H1 (cell line): ENCODE measurements around the gene C15orf39. TPM values are rescaled to one million over a fixed set of nuclear protein-coding genes. Genes with fewer than 3 reads are reported as not detected.

Experiments used
- CTCF ChIA-PET: fragments of 300-600 bp; sonication (Branson Sonifier 250); formaldehyde crosslinking; loops from one replicate; lab custom pipeline; 2021; ENCODE audit not compliant: partially characterized antibody; lab: Charles Lee
- POLR2A ChIA-PET: fragments of 300-600 bp; sonication (Branson Sonifier 250); formaldehyde crosslinking; loops from one replicate; lab custom pipeline; 2021; ENCODE audit warnings: inconsistent platforms; ENCODE audit not compliant: partially characterized antibody; lab: Charles Lee
- DNase-seq, 2 experiments: peaks; one replicate each; pipeline versions ENCODE4 v3.0.0 to v3.0.0-alpha.2; 2010 to 2022; ENCODE audit warnings: low spot score in 2 of 2, low read depth in 1 of 2, mixed read lengths in 1 of 2
- FAIRE-seq: peaks from 2 replicates; lab custom pipeline; 2011; peaks lifted over from hg19 to GRCh38; lab: Jason Lieb, UNC
- H2AFZ ChIP-seq: 2 replicates; pipeline ENCODE4 v1.8.1; 2012; ENCODE audit warnings: low read length, inconsistent platforms
- H2AK5ac ChIP-seq: 2 replicates; pipeline ENCODE4 v1.6.1; 2013; ENCODE audit warnings: low read depth, low read length
- H2BK120ac ChIP-seq: replicated peaks from 2 replicates; pipeline ENCODE3; 2013; ENCODE audit warnings: low read depth, low read length, inconsistent platforms
- H2BK12ac ChIP-seq: 2 replicates; pipeline ENCODE4 v1.6.1; 2013; ENCODE audit warnings: low read depth, low read length
- H2BK15ac ChIP-seq: 2 replicates; pipeline ENCODE4 v1.6.1; 2013; ENCODE audit warnings: low read length
- H2BK20ac ChIP-seq: 2 replicates; pipeline ENCODE4 v1.6.1; 2013; ENCODE audit warnings: low read length
- H2BK5ac ChIP-seq: 2 replicates; pipeline ENCODE4 v1.6.1; 2013; ENCODE audit warnings: low read depth, low read length
- H3K14ac ChIP-seq: 2 replicates; pipeline ENCODE4 v1.6.1; 2013; ENCODE audit warnings: inconsistent platforms; ENCODE audit not compliant: insufficient read length
- H3K18ac ChIP-seq: 2 replicates; pipeline ENCODE4 v1.6.1; 2013; ENCODE audit warnings: low read length; ENCODE audit errors: extremely low read depth
- H3K23ac ChIP-seq: 2 replicates; pipeline ENCODE4 v1.6.1; 2013; ENCODE audit warnings: inconsistent platforms; ENCODE audit not compliant: insufficient read length
- H3K23me2 ChIP-seq: 2 replicates; pipeline ENCODE4 v1.6.1; 2013; ENCODE audit warnings: low read depth, low read length
- H3K27ac ChIP-seq: 2 replicates; pipeline ENCODE4 v1.6.1; 2011; ENCODE audit warnings: low read depth, low read length, inconsistent platforms
- H3K27me3 ChIP-seq, 4 experiments: replicated peaks in 1 of 4; 1 replicate in 1 of 4; 2 replicates in 3 of 4; pipeline versions ENCODE4 v1.6.1 to v1.8.1; 2011 to 2013; ENCODE audit warnings: low read length in 3 of 4, mild to moderate bottlenecking in 3 of 4, inconsistent platforms in 2 of 4, mixed read lengths in 2 of 4, moderate library complexity in 1 of 4; ENCODE audit not compliant: control insufficient read depth in 3 of 4, insufficient read depth in 3 of 4; ENCODE audit errors: extremely low read depth in 1 of 4
- H3K36me3 ChIP-seq, 4 experiments: 2 replicates each; pipeline versions ENCODE4 v1.6.1 to v1.8.1; 2011 to 2013; ENCODE audit warnings: mild to moderate bottlenecking in 4 of 4, low read length in 3 of 4, moderate library complexity in 2 of 4, control low read depth in 1 of 4, inconsistent platforms in 1 of 4; ENCODE audit not compliant: insufficient read depth in 4 of 4, control insufficient read depth in 2 of 4
- H3K4ac ChIP-seq: replicated peaks from 2 replicates; pipeline ENCODE3; 2013; ENCODE audit warnings: low read length, low read depth, mixed read lengths, inconsistent platforms; ENCODE audit not compliant: insufficient read length
- H3K4me1 ChIP-seq, 4 experiments: replicated peaks in 1 of 4; 1 replicate in 1 of 4; 2 replicates in 3 of 4; pipeline versions ENCODE4 v1.6.1 to v1.8.1; 2011 to 2013; ENCODE audit warnings: low read length in 3 of 4, inconsistent platforms in 2 of 4, mixed read lengths in 1 of 4; ENCODE audit not compliant: insufficient read depth in 4 of 4, control insufficient read depth in 3 of 4
- H3K4me2 ChIP-seq, 2 experiments: 2 replicates each; pipeline versions ENCODE4 v1.6.1 to v1.8.1; 2011 to 2013; ENCODE audit warnings: low read depth in 2 of 2, low read length in 2 of 2, control low read depth in 1 of 2, inconsistent platforms in 1 of 2, mild to moderate bottlenecking in 1 of 2; ENCODE audit not compliant: insufficient read depth in 1 of 2
- H3K4me3 ChIP-seq, 4 experiments: fragments of 200-600, 300-600 bp in 1 of 4; sonication (generic), shearing (Covaris generic), sonication (Bioruptor Twin) in 1 of 4; 2 replicates each; pipeline versions ENCODE4 v1.5.1 to v1.8.1; 2011 to 2016; ENCODE audit warnings: low read length in 4 of 4, low read depth in 3 of 4, control low read depth in 2 of 4, inconsistent platforms in 2 of 4, mild to moderate bottlenecking in 2 of 4, mixed read lengths in 1 of 4, moderate library complexity in 1 of 4; ENCODE audit not compliant: insufficient read depth in 2 of 4; ENCODE audit errors: extremely low read depth in 1 of 4
- H3K56ac ChIP-seq: replicated peaks from 2 replicates; pipeline ENCODE3; 2013; ENCODE audit warnings: low read depth, mild to moderate bottlenecking, mixed read lengths, low read length, inconsistent platforms; ENCODE audit not compliant: insufficient read length
- H3K79me1 ChIP-seq: 2 replicates; pipeline ENCODE4 v1.6.1; 2013; ENCODE audit warnings: low read depth, low read length, control low read depth
- H3K79me2 ChIP-seq, 2 experiments: 2 replicates each; pipeline versions ENCODE4 v1.6.1 to v1.8.1; 2012 to 2013; ENCODE audit warnings: low read length in 2 of 2, mild to moderate bottlenecking in 2 of 2, inconsistent platforms in 1 of 2; ENCODE audit not compliant: insufficient read depth in 2 of 2, control insufficient read depth in 1 of 2
- H3K9ac ChIP-seq, 4 experiments: replicated peaks in 1 of 4; 1 replicate in 1 of 4; 2 replicates in 3 of 4; pipeline versions ENCODE4 v1.6.1 to v1.8.1; 2011 to 2013; ENCODE audit warnings: low read depth in 3 of 4, low read length in 3 of 4, control low read depth in 2 of 4, mild to moderate bottlenecking in 2 of 4, moderate library complexity in 2 of 4, inconsistent platforms in 1 of 4; ENCODE audit errors: extremely low read depth in 1 of 4
- H3K9me3 ChIP-seq, 2 experiments: 2 replicates each; pipeline versions ENCODE4 v1.6.1 to v1.8.1; 2012 to 2013; ENCODE audit warnings: mild to moderate bottlenecking in 2 of 2, moderate library complexity in 2 of 2, control low read depth in 1 of 2, inconsistent platforms in 1 of 2, low read depth in 1 of 2, low read length in 1 of 2, mixed read lengths in 1 of 2; ENCODE audit not compliant: insufficient read depth in 2 of 2
- H4K20me1 ChIP-seq, 2 experiments: replicated peaks in 1 of 2; 2 replicates each; pipeline versions ENCODE3 to v1.8.1; 2011 to 2013; ENCODE audit warnings: inconsistent platforms in 2 of 2, low read length in 2 of 2, mild to moderate bottlenecking in 1 of 2; ENCODE audit not compliant: insufficient read depth in 2 of 2, control insufficient read depth in 1 of 2
- H4K5ac ChIP-seq: 2 replicates; pipeline ENCODE4 v1.6.1; 2013; ENCODE audit warnings: low read length, low read depth, mixed read lengths, inconsistent platforms; ENCODE audit not compliant: insufficient read length
- H4K8ac ChIP-seq: 2 replicates; pipeline ENCODE4 v1.8.0; 2013; ENCODE audit warnings: mild to moderate bottlenecking, moderate library complexity, low read length, inconsistent platforms; ENCODE audit not compliant: insufficient read depth; ENCODE audit errors: extremely low read depth
- H4K91ac ChIP-seq: replicated peaks from 2 replicates; pipeline ENCODE3; 2013; ENCODE audit warnings: low read length, mixed read lengths, inconsistent platforms; ENCODE audit not compliant: insufficient read length
- ATF3 ChIP-seq: IDR thresholded peaks from 2 replicates; pipeline ENCODE4 v1.6.1; 2011; ENCODE audit warnings: low read depth, mild to moderate bottlenecking, low read length; ENCODE audit not compliant: insufficient read depth
- WGBS, 2 experiments: shearing (Covaris generic) in 1 of 2; methylation state at CpG; one replicate each; pipeline versions ENCODE4 v1.1.6 to v1.1.7; 2013 to 2015; ENCODE audit warnings: low lambda C conversion rate in 2 of 2, mixed read lengths in 2 of 2, inconsistent platforms in 1 of 2, low coverage in 1 of 2, missing lambda C conversion rate in 1 of 2; ENCODE audit not compliant: insufficient replicate concordance in 2 of 2, insufficient coverage in 1 of 2, insufficient read length in 1 of 2; ENCODE audit errors: extremely low coverage in 1 of 2, missing lambda C conversion rate in 1 of 2; 5-methylcytosine and 5-hydroxymethylcytosine counted together
- polyA plus RNA-seq, 7 experiments: library from polyadenylated mRNA; depleted of rRNA in 3 of 7; stranded (reverse) in 5 of 7; unstranded in 2 of 7; fragments of >200 nt in 5 of 7; fragments of 200-250 nt in 2 of 7; gene quantifications; 1 replicate in 5 of 7; 2 replicates in 1 of 7; 4 replicates in 1 of 7; pipeline versions ENCODE4 v1.2.1 to v1.2.3, GENCODE V29; 2011 to 2013; ENCODE audit warnings: missing spikeins in 2 of 7, mixed read lengths in 2 of 7
- total RNA-seq: library from RNA; stranded (reverse); fragmentation: NEBNext Ultra II Directional; extraction: Animal tissue kit (Norgen Biotek cat#: 25700); gene quantifications from 2 replicates; pipeline ENCODE4 v1.2.1, GENCODE V29; 2021

Gene C15orf39
- total and polyA plus RNA-seq, 2 of the 8 experiments (the other 6 are each of a cell fraction or from before 2014, with no cell fraction given): 13.8 to 38.5 TPM

- H3K18ac ChIP-seq: no peak overlapping the region
- no peak overlapping the region for H2BK15ac ChIP-seq
- H2AK5ac ChIP-seq: no peak overlapping the region
- WGBS, 2 experiments: 94% methylated on average over 10 of the region's 10 CpGs; no CpG with 5 or more reads in 1 of the 2 experiments
- FAIRE-seq: no peak
- H3K4me2 ChIP-seq: no peak overlapping the region
- no peaks in the 10 kb centered on the region; the same call in 1 of the 2 replicates for H3K23me2 ChIP-seq
- H2BK120ac ChIP-seq: no peak overlapping the region
- no peaks in the 10 kb centered on the region for H3K36me3 ChIP-seq
- H3K23ac ChIP-seq: no peak overlapping the region
- no peak overlapping the region for H3K56ac ChIP-seq
- H3K14ac ChIP-seq: no peak overlapping the region
- no peak overlapping the region for H4K5ac ChIP-seq
- H2AFZ ChIP-seq: no peak overlapping the region
- no peaks in the 10 kb centered on the region for H3K9me3 ChIP-seq
- H3K79me1 ChIP-seq: no peaks in the 10 kb centered on the region
- no peak for TF ChIP-seq ATF3
- H3K4me1 ChIP-seq: peaks cover 6 to 18% (median 14%) of the 10 kb centered on the region in 4 experiments
- H2BK5ac ChIP-seq: no peak overlapping the region
- CTCF ChIA-PET: interaction anchor here (1.3 to 1.5 kb wide), 2 partner anchors 29 to 141 kb away, joined by 3 to 10 read pairs; no protein-coding TSS in a partner anchor
- POLR2A ChIA-PET: interaction anchor here (1.3 kb wide), 1 partner anchor 140 kb away, joined by 3 read pairs; no protein-coding TSS in a partner anchor
- H2BK20ac ChIP-seq: no peak overlapping the region
- H3K79me2 ChIP-seq: no peaks in the 10 kb centered on the region
- H3K27ac ChIP-seq: no peak overlapping the region
- no peak overlapping the region for H3K9ac ChIP-seq
- peaks cover 0 to 16% (median 7%) of the 10 kb centered on the region in 4 experiments; a peak in 4 of 7 replicates for H3K27me3 ChIP-seq
- H4K91ac ChIP-seq: no peak overlapping the region
- 0 out of 2 replicates have a peak overlapping the region, but pooled peaks have one; percentile 94 for H2BK12ac ChIP-seq
- no peak for DNase-seq
- no peak overlapping the region for H3K4me3 ChIP-seq
- no peak overlapping the region for H3K4ac ChIP-seq
- no peak overlapping the region for H4K8ac ChIP-seq
- no peaks in the 10 kb centered on the region for H4K20me1 ChIP-seq
Observed at GRCh38 chr15:75174729-75175128, 27.0 kb upstream of the C15orf39 start.
